Epithelial cell of alveolus of lung (primary cell): ENCODE measurements around the gene NLGN2. TPM values are rescaled to one million over a fixed set of nuclear protein-coding genes. Genes with fewer than 3 reads are reported as not detected.

Source experiments
- total RNA-seq: library from RNA; depleted of rRNA; stranded (reverse); fragments of >200 nt; gene quantifications from 2 replicates; pipeline ENCODE4 v1.2.1, GENCODE V29; 2015

NLGN2 gene
- 18.5 and 38.1 TPM in 2 replicates for total RNA-seq

GRCh38 chr17:7407485-7408251 lies at the start of gene NLGN2:
Gene NLGN2, plus strand, starts transcription at chr17:7407845. Its CDS starts 411 bp downstream, at chr17:7408256.

DNA sequence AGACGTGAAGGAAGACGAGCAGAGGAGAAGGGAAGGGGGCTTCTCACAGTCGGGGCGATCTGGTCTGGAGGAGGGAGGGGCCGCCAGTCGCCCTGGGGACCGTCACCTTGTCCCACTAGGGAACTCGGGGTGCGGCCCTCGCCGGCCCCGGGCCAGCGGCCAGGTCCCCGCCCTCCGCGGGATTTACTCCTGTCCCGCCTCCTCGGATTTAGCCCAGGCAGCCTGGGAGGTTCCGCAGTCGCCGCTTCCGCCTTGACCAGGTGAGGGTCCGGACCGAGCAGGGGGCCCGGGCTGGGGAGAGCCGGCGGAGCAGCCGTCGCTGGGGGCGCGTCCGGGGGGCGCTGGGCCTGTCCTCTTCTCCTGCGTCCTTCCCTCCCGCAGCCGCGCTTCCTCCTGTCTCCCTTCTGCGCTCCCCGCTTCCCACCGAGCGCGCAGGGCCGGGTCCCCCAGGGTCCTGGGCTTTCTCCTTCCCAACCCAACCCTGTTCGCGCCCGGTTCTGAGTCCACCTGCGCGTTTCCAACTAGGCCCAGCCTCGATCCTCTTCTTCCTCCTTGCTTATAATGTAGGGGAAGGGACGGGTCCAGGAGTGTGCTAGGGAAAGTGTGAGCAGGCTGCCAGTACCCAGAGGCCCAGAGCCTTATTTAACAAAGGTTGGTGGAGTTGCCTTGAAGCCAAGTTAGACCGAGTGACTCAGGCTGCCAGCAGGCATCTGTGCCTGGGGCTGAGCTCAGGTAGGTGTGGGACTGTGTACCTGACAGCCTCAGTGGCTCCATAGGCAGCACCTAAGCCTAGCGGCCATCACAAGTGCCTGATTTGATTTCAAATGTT lies 26.6 kb upstream of the NLGN2 start, which contains the start of gene TNK1:
Gene TNK1, plus strand, starts transcription at position 235 of the 829 bp plus-strand sequence. CDS start 1,838 bp downstream, outside the sequence.

GRCh38 chr17:7394452-7395191 lies 13.0 kb upstream of the NLGN2 start, which contains the start of gene PLSCR3:
Gene PLSCR3, minus strand, starts transcription at chr17:7394525. Its CDS starts 415 bp downstream, at chr17:7394110.

GRCh38 chr17:7403977-7404736 lies 3.5 kb upstream of the NLGN2 start, which contains the start of gene TMEM256:
Gene TMEM256, minus strand, starts transcription at chr17:7404097. Its CDS starts 13 bp downstream, at chr17:7404084.

DNA sequence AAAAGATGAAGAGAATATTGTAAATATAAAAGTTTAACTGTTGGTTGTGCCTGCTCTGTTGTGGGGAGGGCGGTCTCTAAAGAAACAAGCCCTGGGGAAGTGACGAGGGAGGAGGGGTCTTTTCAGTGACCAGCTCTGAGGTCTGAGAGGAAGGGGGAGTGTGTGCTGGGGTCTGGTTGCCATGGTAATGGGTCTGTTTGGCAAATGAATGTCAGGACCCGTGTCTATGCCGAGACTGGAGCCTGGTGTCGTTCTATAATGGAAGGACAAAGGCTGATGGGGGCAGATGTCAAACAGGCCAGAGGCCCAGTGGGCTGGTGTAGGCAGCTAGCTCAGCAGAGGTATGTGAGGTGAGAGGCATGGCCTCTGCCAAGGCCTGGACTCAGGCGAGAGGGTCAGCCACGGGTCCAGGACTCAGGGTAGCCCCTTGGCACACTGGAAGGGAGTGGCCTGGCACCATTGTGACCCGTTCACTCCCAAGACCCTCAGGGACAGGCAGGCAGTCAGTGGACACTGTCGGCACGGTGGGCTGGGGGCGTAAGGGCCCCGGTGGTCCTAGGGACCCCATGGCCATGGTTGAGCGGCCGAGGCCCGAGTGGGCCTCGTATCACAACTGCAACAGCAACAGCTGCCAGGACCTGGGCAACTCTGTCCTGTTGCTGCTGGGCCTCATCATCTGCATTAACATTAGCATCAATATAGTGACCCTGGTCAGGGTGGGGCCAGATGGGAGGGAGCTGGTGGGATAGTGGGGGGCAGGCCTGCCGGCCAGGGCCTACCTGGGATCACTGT lies 12.4 kb downstream of the NLGN2 start, which contains the start of gene SPEM1:
Gene SPEM1, plus strand, starts transcription at position 506 of the 792 bp plus-strand sequence. Its CDS starts 61 bp downstream, at position 567.

DNA sequence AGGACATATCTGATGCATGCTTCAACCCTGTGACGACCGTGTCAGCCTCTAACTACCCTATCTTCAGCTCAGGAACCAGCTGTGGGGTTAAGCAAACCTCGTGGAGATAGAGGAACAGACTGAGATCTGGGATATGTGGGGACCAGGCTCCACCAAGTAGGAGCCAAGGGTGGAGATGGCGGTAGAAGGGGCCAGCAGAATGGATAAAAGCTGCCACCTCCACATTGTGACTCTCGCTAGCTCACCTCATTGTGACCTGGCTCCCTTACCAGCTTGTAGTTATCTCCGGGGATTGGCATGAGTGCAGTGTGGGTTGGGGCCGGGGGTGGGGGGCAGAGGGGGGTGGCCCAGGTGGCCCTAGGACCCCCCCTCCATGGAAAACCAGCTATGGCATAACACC lies 17.7 kb downstream of the NLGN2 start, which contains the start of gene SPEM2:
Gene SPEM2, plus strand, starts transcription at position 301 of the 400 bp plus-strand sequence. Its CDS starts 73 bp downstream, at position 374.

GRCh38 chr17:7428557-7428956 lies 20.9 kb downstream of the NLGN2 start, which contains the start of gene SPEM3:
Gene SPEM3, plus strand, starts transcription at chr17:7428857. Its CDS starts 46 bp downstream, at chr17:7428903.

DNA sequence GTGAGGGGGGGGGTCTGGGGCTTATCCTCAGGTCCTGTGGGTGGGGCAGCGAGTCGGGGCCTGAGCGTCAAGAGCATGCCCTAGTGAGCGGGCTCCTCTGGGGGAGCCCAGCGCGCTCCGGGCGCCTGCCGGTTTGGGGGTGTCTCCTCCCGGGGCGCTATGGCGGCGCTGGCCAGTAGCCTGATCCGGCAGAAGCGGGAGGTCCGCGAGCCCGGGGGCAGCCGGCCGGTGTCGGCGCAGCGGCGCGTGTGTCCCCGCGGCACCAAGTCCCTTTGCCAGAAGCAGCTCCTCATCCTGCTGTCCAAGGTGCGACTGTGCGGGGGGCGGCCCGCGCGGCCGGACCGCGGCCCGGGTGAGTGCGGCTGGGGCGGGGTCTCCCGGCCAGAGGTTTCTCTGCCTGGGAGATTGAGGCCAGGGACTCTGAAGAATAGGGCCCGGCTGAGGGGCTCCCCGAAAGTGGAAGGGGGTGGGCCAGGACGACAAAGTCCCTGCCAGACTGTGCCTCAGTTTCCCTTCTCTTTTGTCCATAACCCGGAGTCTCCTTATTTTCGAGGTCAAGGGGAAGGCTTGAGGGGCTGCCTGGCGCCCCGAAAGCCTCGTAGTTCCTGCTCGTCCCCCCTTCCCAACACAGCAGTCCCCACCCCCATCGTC lies 31.9 kb downstream of the NLGN2 start, which contains the start of gene FGF11:
Gene FGF11, plus strand, starts transcription at position 51 of the 651 bp plus-strand sequence. Its CDS starts 109 bp downstream, at position 160.

GRCh38 chr17:7444682-7445618 lies 37.3 kb downstream of the NLGN2 start, which contains the start of gene CHRNB1:
Gene CHRNB1, plus strand, starts transcription at chr17:7445061. Its CDS starts 67 bp downstream, at chr17:7445128.

Other genes starting within 250 kb of the NLGN2 start
- 0.80 and 1.0 TPM in 2 replicates for gene ASGR1, start 228.5 kb upstream of the NLGN2 start, total RNA-seq
- 11.8 and 18.9 TPM in 2 replicates for gene DLG4, start 188.0 kb upstream of the NLGN2 start, total RNA-seq
- gene ACADVL, start 187.9 kb upstream of the NLGN2 start, total RNA-seq: 184 and 242 TPM in 2 replicates
- gene DVL2, start 173.3 kb upstream of the NLGN2 start, total RNA-seq: 50.8 and 59.7 TPM in 2 replicates
- 55.6 and 63.3 TPM in 2 replicates for gene PHF23, start 168.4 kb upstream of the NLGN2 start, total RNA-seq
- gene GABARAP, start 165.4 kb upstream of the NLGN2 start, total RNA-seq: 310 and 533 TPM in 2 replicates
- 64.9 and 130 TPM in 2 replicates for gene CTDNEP1, start 156.1 kb upstream of the NLGN2 start, total RNA-seq
- gene ELP5, start 155.6 kb upstream of the NLGN2 start, total RNA-seq: 34.9 and 40.0 TPM in 2 replicates
- gene CLDN7, start 145.4 kb upstream of the NLGN2 start, total RNA-seq: 1.8 and 23.0 TPM in 2 replicates
- 0.13 and 0.96 TPM in 2 replicates for gene SLC2A4, start 126.1 kb upstream of the NLGN2 start, total RNA-seq
- 3.9 TPM in 1 of 2 replicates, not detected in the other for gene YBX2, start 113.2 kb upstream of the NLGN2 start, total RNA-seq
- gene EIF5A, start 100.2 kb upstream of the NLGN2 start, total RNA-seq: 167 and 647 TPM in 2 replicates
- 36.5 and 37.0 TPM in 2 replicates for gene GPS2, start 92.5 kb upstream of the NLGN2 start, total RNA-seq
- 7.5 and 10.5 TPM in 2 replicates for gene NEURL4, start 78.5 kb upstream of the NLGN2 start, total RNA-seq
- 1.5 and 2.7 TPM in 2 replicates for gene ACAP1, start 71.3 kb upstream of the NLGN2 start, total RNA-seq
- gene KCTD11, start 55.7 kb upstream of the NLGN2 start, total RNA-seq: 11.4 and 17.8 TPM in 2 replicates
- 0.13 TPM in 1 of 2 replicates, not detected in the other for gene TMEM95, start 52.7 kb upstream of the NLGN2 start, total RNA-seq
- gene TNK1, start 26.8 kb upstream of the NLGN2 start, total RNA-seq: 0.65 and 2.2 TPM in 2 replicates
- 60.1 and 62.8 TPM in 2 replicates for gene PLSCR3, start 13.3 kb upstream of the NLGN2 start, total RNA-seq
- gene TMEM256, start 3.7 kb upstream of the NLGN2 start, total RNA-seq: 130 and 211 TPM in 2 replicates
- not detected in 2 replicates for gene SPEM1, start 12.5 kb downstream of the NLGN2 start, total RNA-seq
- gene SPEM2, start 17.8 kb downstream of the NLGN2 start, total RNA-seq: not detected in 2 replicates
- not detected in 2 replicates for gene SPEM3, start 21.0 kb downstream of the NLGN2 start, total RNA-seq
- 3.8 and 8.9 TPM in 2 replicates for gene TMEM102, start 27.6 kb downstream of the NLGN2 start, total RNA-seq
- 2.1 and 7.3 TPM in 2 replicates for gene FGF11, start 31.7 kb downstream of the NLGN2 start, total RNA-seq
- gene CHRNB1, start 37.2 kb downstream of the NLGN2 start, total RNA-seq: 5.2 and 11.9 TPM in 2 replicates
- 24.3 and 39.0 TPM in 2 replicates for gene ZBTB4, start 71.8 kb downstream of the NLGN2 start, total RNA-seq
- not detected in 2 replicates for gene SLC35G6, start 73.6 kb downstream of the NLGN2 start, total RNA-seq
- gene POLR2A, start 76.5 kb downstream of the NLGN2 start, total RNA-seq: 55.6 and 62.1 TPM in 2 replicates
- 16.0 and 20.4 TPM in 2 replicates for gene TNFSF12, start 141.2 kb downstream of the NLGN2 start, total RNA-seq
- gene TNFSF13, start 150.9 kb downstream of the NLGN2 start, total RNA-seq: 4.1 and 4.9 TPM in 2 replicates
- gene SENP3, start 154.1 kb downstream of the NLGN2 start, total RNA-seq: 62.5 and 73.4 TPM in 2 replicates
- gene CD68, start 171.8 kb downstream of the NLGN2 start, total RNA-seq: 37.4 and 40.5 TPM in 2 replicates
- 202 and 249 TPM in 2 replicates for gene MPDU1, start 176.0 kb downstream of the NLGN2 start, total RNA-seq
- gene SOX15, start 182.2 kb downstream of the NLGN2 start, total RNA-seq: 0.52 and 2.8 TPM in 2 replicates
- 24.8 and 37.5 TPM in 2 replicates for gene FXR2, start 207.1 kb downstream of the NLGN2 start, total RNA-seq
- gene SAT2, start 220.0 kb downstream of the NLGN2 start, total RNA-seq: 26.6 and 100 TPM in 2 replicates
- 0.26 and 1.4 TPM in 2 replicates for gene SHBG, start 222.3 kb downstream of the NLGN2 start, total RNA-seq
- gene ATP1B2, start 243.1 kb downstream of the NLGN2 start, total RNA-seq: 1.0 TPM in 1 of 2 replicates, not detected in the other